Activated CD8-positive, alpha-beta memory T cell treated with anti-CD3 and anti-CD28 coated beads for 4 hours (primary cell): ENCODE data around the gene SYT5.

Experiments
- DNase-seq, 2 donors: peaks; one replicate each; pipeline ENCODE4 v3.0.0-alpha.2; 2020; ENCODE audit warnings: low read depth in 2 of 2

Gene SYT5

GRCh38 chr19:55147545-55148251, 32.4 kb downstream of the SYT5 start:
- no peak for DNase-seq

DNA sequence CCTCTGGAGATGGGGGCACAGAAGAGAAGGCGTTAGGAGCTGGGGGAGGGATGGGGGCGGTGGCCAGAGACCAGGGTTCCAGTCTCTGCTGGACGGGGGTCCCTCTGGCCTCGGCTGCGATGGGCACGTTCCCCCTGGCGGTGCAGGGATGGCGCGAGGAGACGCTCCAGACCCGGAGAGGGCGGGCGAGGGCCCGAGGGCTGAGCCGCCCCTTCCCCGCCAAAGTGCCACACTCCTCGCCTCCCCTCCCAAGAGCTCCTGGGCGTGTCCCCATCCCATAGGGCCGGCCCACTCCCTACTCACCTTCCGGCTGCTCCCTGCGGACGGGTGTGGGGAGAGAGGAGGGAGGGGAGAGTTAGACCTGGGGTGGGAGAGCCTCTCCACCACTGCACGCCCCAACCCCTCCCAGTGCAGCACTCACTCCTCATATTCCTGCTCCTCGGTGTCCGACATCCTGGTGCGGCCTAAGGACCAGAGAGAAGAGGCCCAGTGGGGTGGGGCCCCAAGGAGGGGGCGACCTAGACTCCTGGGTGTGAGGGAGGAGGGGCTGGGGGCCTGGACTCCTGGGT, 33.3 kb downstream of the SYT5 start:
- DNase-seq: no peak

GRCh38 chr19:55146078-55146704, 33.9 kb downstream of the SYT5 start:
- DNase-seq: no peak

DNA sequence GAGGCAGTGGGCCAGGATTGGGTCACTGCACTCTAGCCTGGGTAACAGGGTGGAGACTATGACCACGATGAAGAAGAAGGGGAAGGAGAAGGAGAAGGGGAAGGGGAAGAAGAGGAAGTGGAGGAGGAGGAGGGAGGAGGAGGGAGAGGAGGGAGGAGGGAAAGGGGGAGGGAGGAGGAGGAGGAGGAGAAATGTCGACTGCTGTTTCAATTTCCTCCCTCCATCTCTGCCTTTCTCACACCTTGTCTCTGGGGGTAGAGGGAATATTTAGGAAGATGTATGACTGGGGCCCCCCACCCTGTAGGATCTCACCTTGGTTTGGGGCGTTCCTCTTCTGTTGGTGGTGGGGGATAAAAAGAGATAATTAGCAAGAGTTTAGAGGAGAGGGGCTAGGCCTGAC, 34.9 kb downstream of the SYT5 start:
- no peak for DNase-seq

GRCh38 chr19:55141696-55142095, 38.4 kb downstream of the SYT5 start:
- DNase-seq: no peak

GRCh38 chr19:55137915-55138314, 42.2 kb downstream of the SYT5 start:
- no peak for DNase-seq

DNA sequence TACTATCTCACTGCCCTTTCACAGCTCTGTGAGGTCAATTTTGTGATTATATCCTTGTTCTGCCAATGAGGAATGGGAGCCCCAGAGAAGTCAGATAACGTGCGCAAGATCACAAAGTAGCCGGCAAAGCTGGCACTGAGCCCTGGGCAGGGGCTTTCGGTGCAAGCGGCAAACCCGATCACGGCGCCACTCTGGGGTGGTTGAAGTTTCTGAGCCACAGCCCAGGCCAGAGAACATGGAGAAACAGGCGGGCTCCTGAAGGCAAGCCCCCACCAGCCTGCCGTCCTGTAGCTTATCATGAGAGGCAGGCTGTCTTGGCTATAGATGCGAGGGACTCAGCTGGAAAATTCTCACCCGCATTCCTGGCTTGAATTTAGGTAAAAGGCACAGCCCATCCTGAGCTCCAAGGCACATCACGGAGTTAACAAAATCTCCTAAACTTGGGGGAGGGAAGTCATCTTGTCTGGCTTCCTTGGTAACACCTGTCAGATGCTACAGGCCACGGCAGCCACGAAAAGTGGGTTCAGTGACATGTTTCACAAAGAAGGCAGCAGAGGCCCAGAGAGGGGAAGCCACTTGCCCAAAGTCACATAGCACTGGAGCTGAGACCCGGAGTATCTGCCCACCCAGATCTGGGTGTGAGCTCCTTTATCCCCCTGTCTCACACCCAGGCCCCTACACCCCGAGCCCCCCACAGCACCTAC, 43.5 kb downstream of the SYT5 start:
- no peak for DNase-seq

DNA sequence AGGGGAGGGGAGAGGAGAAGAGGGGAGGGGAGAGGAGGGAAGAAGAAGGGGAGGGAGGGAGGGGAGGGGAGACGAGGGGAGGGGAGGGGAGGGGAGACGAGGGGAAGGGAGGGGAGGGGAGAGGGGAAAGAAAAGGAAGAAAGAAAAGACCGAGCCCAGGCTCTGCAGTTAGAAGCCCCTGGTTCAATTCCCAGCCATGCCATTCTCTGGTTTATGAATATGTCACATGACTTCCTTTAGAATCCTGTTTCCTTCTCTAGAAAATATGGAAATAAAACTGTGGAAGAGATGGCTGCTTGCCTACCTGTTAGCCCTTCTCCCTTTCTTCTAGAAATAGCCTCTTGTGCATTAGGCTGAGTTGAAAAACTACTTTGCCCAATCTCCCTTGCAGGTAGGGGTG, 45.4 kb downstream of the SYT5 start:
- no peak for DNase-seq

GRCh38 chr19:55133639-55134444, 46.2 kb downstream of the SYT5 start:
- no peak for DNase-seq

GRCh38 chr19:55132453-55133129, 47.5 kb downstream of the SYT5 start:
- DNase-seq: no peak

GRCh38 chr19:55131421-55131820, 48.7 kb downstream of the SYT5 start:
- no peak for DNase-seq
